ENCODE data around the gene OASL. TPM values are rescaled to one million over a fixed set of nuclear protein-coding genes. Genes with fewer than 3 reads are reported as not detected.

Gene OASL
- total RNA-seq, 1 experiment from 2014 or later = not detected

DNA sequence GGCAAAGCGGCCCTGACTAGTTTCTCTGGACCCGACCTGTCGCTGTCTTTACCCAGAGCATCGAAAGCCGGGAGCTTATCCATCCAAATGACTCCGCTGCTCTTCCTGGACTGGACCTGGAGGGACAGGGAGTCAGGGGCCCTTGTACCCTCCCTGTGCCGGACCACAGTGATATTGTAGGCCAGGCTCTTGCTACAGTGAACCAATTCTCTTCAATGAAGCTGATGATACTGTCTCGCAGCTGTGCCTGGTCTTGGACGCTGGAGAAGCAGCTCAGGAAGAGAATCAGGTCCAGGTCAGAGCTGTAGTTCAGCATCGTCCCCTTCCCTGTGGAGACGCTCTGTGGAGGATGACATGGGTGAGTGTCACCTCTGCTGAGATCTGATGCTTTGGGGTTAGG, 14.7 kb upstream of the OASL start:
- no CpG with 5 or more reads among the region's 11 CpGs for WGBS (ENCODE audit: extremely low coverage, insufficient read length, low lambda C conversion rate)

More for the DNA sequence above, 14.7 kb upstream of the OASL start:
- no peak overlapping the region for H2BK12ac ChIP-seq (ENCODE audit: insufficient read length, low read depth, low read length)
- Mint-ChIP-seq H3K4me1 (no peaks in the 10 kb centered on the region), H3K36me3 (ENCODE audit: insufficient read depth in 1 of 3, low read depth in 3 of 3) (no peaks in the 10 kb centered on the region), H3K9me3 (no peaks in the 10 kb centered on the region), H3K4me3 (no peak overlapping the region), H3K27ac (no peak overlapping the region), H3K27me3 (ENCODE audit: low read depth) (no peaks in the 10 kb centered on the region; the same call in 1 of the 2 replicates)
- TF ChIP-seq CTCF (conservative IDR thresholded peaks at IDR 0.05) = no peak
- H3K23me2 ChIP-seq (ENCODE audit: insufficient read length, low read depth, low read length, poor library complexity, severe bottlenecking) = no peaks in the 10 kb centered on the region
- peak; percentile 22 for DNase-seq
- no peaks in the 10 kb centered on the region for H3K79me1 ChIP-seq (ENCODE audit: insufficient read depth, low read depth, low read length, poor library complexity, severe bottlenecking)
- H3K4me1 ChIP-seq (ENCODE audit: insufficient read depth, low read length) = no peaks in the 10 kb centered on the region
- no peak overlapping the region for H2AFZ ChIP-seq (ENCODE audit: low read length)
- no peak overlapping the region for H2AK5ac ChIP-seq (ENCODE audit: insufficient read length, low read length)
- H2BK20ac ChIP-seq (ENCODE audit: low read depth, low read length, poor library complexity, severe bottlenecking) = no peak overlapping the region
- H4K91ac ChIP-seq (ENCODE audit: insufficient read length, low read depth, low read length) = no peak overlapping the region
- H3K27ac ChIP-seq (ENCODE audit: insufficient read length, low read depth, low read length) = no peak overlapping the region
- no peak overlapping the region for H2BK15ac ChIP-seq (ENCODE audit: low read depth, low read length)
- no peak overlapping the region for H3K56ac ChIP-seq (ENCODE audit: insufficient read length, low read depth, low read length)
- no peak overlapping the region for H3K18ac ChIP-seq (ENCODE audit: insufficient read length, low read depth, low read length)
- H3K79me2 ChIP-seq (ENCODE audit: insufficient read depth, low read length) = no peaks in the 10 kb centered on the region
- no peaks in the 10 kb centered on the region for H3K9me3 ChIP-seq (ENCODE audit: control insufficient read depth, low read depth, low read length)
- H3K9ac ChIP-seq (ENCODE audit: extremely low read depth, insufficient read length, low read length) = no peak overlapping the region
- no peak overlapping the region for H2BK120ac ChIP-seq (ENCODE audit: low read depth, low read length, poor library complexity, severe bottlenecking)
- no peak overlapping the region for H3K4ac ChIP-seq (ENCODE audit: low read depth, low read length)
- H4K20me1 ChIP-seq (ENCODE audit: control insufficient read depth, insufficient read depth, insufficient read length) = no peaks in the 10 kb centered on the region
- H3K27me3 ChIP-seq (ENCODE audit: insufficient read depth, low read length) = no peaks in the 10 kb centered on the region
- H4K8ac ChIP-seq (replicated peaks; ENCODE audit: insufficient read length, low read depth, low read length) = no peak overlapping the region
- H4K5ac ChIP-seq (ENCODE audit: insufficient read length, low read depth, low read length) = no peak overlapping the region
- H3K4me2 ChIP-seq (ENCODE audit: insufficient read depth, insufficient read length, low read length) = no peak overlapping the region
- no peak overlapping the region for H3K14ac ChIP-seq (ENCODE audit: insufficient read depth, low read length)
- H3T11ph ChIP-seq (ENCODE audit: low read length) = no peak overlapping the region
- H3K23ac ChIP-seq (ENCODE audit: insufficient read length, low read depth, low read length) = no peak overlapping the region
- H2BK5ac ChIP-seq (ENCODE audit: insufficient read length, low read length) = no peak overlapping the region

All from H9 (cell line).